DMS153 treated with DMSO at 0.1 percent for 48 hours (cell line): ENCODE results near the gene ID2.
"Not testable (repeated sequence)": the region's sequence is repeated elsewhere in the genome, so short reads cannot be mapped to it uniquely, and the experiment has no call there.

Experiments
- DNase-seq: peaks from one replicate; lab custom pipeline; 2025; ENCODE audit not compliant: unreplicated experiment; lab: John Stamatoyannopoulos, UW

Gene ID2

GRCh38 chr2:8725838-8726237 lies 44.0 kb downstream of the ID2 start:
- DNase-seq, result no peak

DNA sequence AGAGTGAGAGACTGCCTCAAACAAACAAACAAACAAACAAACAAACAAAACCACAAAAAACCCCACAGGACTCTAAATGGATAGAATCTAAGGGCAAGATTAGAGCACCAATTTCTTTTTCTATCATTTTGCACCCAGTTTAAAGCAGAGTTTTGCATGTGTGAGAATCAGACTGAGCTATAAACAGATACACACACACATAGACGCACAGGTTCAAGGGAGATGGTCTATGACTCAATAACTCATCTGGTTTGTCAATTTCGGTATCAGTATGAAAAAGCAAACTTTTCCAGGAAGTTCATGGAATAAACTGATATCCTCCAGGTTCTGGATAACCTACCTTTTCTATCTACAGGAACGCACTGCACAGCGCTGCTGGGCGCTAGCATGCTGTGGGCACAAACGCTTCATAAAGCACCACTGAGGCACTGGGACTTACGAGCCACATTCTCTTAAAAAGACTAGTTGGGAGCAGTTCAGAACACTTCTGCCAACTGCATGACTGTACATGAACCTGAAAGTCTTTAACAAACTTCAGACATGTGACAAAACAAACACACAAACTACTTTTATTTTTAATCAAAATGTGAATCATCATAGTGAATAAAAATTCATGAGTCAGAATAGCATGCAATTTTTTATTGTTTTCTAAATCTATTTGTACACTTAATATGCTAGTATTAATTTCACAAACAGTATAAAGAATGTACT lies 46.6 kb downstream of the ID2 start:
- no peak for DNase-seq

DNA sequence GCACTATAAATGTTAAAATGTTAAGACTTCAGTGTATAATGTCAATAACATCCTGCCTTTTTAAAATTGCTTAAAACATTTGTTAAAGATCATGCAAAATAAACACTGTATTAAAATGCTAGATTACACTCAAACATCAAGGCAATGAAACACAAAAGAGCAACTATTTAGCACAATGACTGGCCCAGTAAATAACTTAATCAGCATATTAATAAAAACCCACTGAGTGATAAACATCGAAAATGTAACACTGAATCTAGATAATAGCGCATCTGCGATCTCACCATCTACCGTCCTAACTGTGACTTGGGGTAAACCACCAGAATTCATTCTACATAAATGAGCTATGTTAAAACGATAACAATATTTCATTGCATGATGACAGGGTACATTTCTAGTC lies 47.2 kb downstream of the ID2 start:
- not testable (repeated sequence) for DNase-seq

- no peak for DNase-seq
These were observed 48.1 kb downstream of the ID2 start for GRCh38 chr2:8729939-8730338.

GRCh38 chr2:8732601-8733000 lies 50.7 kb downstream of the ID2 start:
- DNase-seq, result no peak
